Measurements from ENCODE around the gene CPA4.

Gene CPA4

DNA sequence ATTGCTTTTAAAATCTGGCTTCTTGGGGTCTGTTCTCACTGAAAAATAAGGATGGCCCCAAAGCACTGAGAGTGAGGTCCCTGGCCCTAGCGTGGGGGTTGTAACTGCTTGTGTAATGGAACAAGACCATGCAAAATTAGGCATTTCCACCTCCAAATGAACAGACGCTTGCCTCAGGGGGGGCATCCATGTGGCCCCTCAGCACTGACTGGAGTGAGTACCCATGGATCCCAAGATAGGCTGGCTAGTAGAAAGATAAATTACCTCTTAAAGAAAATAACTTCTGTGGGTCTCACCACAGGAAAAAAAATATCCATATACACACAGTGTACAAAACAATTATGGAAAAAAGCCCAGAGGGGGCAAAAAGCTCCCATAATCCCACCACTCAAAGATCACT is 72.1 kb downstream of the CPA4 start:
- TF ChIP-seq, protein P1, sequence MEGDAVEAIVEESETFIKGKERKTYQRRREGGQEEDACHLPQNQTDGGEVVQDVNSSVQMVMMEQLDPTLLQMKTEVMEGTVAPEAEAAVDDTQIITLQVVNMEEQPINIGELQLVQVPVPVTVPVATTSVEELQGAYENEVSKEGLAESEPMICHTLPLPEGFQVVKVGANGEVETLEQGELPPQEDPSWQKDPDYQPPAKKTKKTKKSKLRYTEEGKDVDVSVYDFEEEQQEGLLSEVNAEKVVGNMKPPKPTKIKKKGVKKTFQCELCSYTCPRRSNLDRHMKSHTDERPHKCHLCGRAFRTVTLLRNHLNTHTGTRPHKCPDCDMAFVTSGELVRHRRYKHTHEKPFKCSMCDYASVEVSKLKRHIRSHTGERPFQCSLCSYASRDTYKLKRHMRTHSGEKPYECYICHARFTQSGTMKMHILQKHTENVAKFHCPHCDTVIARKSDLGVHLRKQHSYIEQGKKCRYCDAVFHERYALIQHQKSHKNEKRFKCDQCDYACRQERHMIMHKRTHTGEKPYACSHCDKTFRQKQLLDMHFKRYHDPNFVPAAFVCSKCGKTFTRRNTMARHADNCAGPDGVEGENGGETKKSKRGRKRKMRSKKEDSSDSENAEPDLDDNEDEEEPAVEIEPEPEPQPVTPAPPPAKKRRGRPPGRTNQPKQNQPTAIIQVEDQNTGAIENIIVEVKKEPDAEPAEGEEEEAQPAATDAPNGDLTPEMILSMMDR (IDR thresholded peaks at IDR 0.05; ENCODE audit: control insufficient read depth, insufficient read depth, low read depth, low read length, missing control alignments): no peak
- DNase-seq (ENCODE audit: low read depth): no peak
- H3K4me3 ChIP-seq (ENCODE audit: control insufficient read depth, low read depth, low read length): no peak overlapping the region

DNA sequence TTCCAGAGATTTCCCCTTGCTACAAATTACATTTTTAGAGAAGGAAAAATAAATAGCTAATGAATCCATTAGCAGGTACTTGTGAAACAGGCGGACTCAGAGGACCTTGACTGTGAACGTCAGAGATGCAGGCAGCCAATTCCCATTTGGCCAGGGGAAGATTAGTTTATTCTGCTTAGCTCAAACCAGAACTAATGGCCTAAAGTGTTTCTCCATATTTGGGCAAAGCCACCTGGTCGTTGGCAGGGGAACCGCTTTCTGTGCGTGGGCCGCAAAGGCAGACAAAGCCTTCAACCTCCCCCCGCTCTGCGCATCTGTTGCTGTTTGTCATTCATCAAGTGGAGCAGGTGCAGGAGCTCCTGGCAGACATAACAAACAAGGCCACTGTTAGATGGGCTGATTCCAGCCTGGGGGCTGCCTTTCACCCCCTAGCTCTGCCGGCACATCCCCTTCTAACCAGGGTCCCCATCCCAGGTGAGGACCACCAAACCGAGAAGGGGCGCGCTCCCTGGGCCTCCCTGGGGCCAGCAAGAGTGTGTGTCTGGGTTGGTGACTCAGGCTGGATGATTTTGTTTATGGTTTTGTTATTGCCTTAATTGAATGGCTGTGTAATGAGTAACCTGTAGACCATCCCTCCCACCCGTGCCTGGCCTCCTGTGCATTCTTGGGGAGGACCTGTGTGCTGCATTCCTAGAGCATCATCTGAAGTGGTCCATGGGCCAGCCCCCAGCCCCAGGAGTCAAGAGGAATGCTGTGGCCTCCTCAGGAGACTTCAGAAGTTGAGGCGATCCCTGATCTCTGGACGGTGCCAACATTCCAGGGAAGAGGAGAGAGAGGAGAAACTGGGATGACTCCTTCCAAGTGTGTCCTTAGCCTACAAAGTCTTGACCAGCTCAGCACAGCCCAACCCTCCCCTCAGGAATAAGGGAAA is 72.8 kb downstream of the CPA4 start:
- TF ChIP-seq, protein P1 (IDR thresholded peaks at IDR 0.05; ENCODE audit: control insufficient read depth, insufficient read depth, low read depth, low read length, missing control alignments): no peak
- no peak overlapping the region for H3K4me3 ChIP-seq (ENCODE audit: control insufficient read depth, low read depth, low read length)

DNA sequence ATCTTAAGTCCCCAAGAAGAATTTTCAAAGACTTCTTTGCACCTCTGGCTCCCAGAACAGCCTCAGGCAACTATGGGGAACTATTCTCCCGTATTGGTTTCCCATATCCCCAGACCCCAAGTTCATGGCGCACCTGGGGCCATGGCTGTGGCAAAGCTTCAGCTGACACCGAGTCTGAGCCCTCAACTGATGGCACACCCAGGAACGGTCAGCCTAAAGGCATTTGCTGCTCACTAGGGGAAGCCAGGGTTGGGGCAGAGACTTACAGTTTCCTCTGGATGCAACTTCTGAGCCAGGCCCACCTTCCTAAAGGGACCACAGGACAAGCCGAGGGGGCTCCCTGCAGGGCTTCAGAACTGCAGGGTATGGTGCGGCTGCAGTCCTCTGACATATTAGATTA is 73.6 kb downstream of the CPA4 start:
- no peak for DNase-seq (ENCODE audit: low read depth)
- TF ChIP-seq, protein P1 (IDR thresholded peaks at IDR 0.05; ENCODE audit: control insufficient read depth, insufficient read depth, low read depth, low read length, missing control alignments): no peak
- no peak overlapping the region for H3K4me3 ChIP-seq (ENCODE audit: control insufficient read depth, low read depth, low read length)

More for the DNA sequence above, 72.8 kb downstream of the CPA4 start:
- DNase-seq (ENCODE audit: low read depth): no peak

DNA sequence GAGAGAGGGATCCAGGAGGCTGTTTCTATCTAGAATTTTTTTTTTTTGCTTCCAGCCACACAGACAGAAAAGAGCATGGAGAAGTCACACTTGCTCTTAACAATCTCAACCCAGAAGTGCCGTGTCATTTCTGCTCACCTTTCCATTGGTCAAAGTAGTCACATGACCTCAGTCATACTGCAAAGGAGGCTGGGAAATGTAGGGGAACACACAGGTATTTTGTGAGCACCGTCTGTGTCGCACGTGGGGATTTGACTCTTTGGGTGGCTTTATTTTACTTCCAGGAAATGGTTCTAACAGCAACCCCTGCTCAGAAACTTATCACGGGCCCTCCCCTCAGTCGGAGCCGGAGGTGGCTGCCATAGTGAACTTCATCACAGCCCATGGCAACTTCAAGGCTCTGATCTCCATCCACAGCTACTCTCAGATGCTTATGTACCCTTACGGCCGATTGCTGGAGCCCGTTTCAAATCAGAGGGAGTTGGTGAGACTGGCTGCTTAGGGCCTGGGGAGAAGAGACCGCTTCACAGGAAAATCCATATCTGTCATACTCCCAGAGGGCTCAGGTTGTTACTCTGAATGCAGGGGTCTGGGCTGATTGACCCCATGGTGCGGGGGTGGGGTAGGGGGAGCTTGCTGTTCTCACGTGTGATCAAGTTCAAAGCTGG is 74.3 kb downstream of the CPA4 start:
- DNase-seq (ENCODE audit: low read depth): no peak
- TF ChIP-seq, protein P1 (IDR thresholded peaks at IDR 0.05; ENCODE audit: control insufficient read depth, insufficient read depth, low read depth, low read length, missing control alignments): no peak
- no peak overlapping the region for H3K4me3 ChIP-seq (ENCODE audit: control insufficient read depth, low read depth, low read length)

- TF ChIP-seq, protein P1 (IDR thresholded peaks at IDR 0.05; ENCODE audit: control insufficient read depth, insufficient read depth, low read depth, low read length, missing control alignments): no peak
- no peak for DNase-seq (ENCODE audit: low read depth)
- no peak overlapping the region for H3K4me3 ChIP-seq (ENCODE audit: control insufficient read depth, low read depth, low read length)
These were observed 75.1 kb downstream of the CPA4 start for GRCh38 chr7:130367836-130368746.

DNA sequence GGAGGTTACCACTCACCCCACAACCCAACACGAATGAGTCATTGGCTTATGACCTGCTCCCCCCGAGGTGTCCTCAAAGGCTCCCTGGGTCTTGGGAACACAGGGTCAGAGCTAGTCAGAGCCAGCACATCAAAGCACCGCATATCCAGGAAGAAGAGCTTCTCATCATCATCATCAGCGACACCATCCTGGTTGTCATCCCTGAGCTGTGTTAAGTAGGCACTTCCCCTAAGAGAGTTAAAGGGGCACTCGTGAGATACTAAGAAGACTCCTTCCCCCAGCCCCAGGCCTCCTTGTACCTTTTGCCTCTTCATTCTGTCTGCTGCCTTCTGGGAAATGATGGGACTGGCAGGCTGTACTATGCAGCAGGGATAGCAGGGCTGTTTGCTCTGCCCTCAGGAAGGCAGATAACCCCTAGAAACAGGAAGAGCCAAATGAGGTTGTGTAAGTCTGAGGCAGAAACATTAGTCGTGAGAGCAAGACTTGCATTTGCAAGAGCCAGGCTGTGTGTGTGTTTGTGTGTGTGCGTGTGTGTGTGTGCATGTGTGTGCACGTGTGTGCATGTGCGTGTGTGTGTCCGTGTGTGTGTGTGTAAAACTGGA is 76.2 kb downstream of the CPA4 start:
- TF ChIP-seq, protein P1 (IDR thresholded peaks at IDR 0.05; ENCODE audit: control insufficient read depth, insufficient read depth, low read depth, low read length, missing control alignments): no peak
- DNase-seq (ENCODE audit: low read depth): peak; percentile 76
- no peak overlapping the region for H3K4me3 ChIP-seq (ENCODE audit: control insufficient read depth, low read depth, low read length)
